IMR-90 (cell line): Measurements from ENCODE around the gene NPHP4.

ENCODE experiments used
- BHLHE40 ChIP-seq: fragments of 150-350 bp; IDR thresholded peaks from 2 replicates; pipeline ENCODE4 v1.6.1; 2016; ENCODE audit warnings: mild to moderate bottlenecking, low read depth, low read length
- CEBPB ChIP-seq: IDR thresholded peaks from 2 replicates; pipeline ENCODE4 v1.6.1; 2012; ENCODE audit warnings: low read depth, low read length, improper control_type of control experiment
- CHD1 ChIP-seq: IDR thresholded peaks from 2 replicates; pipeline ENCODE4 v1.6.1; 2012; ENCODE audit warnings: low read depth, low read length, improper control_type of control experiment
- CTCF ChIP-seq: conservative IDR thresholded peaks from 2 replicates; pipeline ENCODE4 v1.5.1; 2012; ENCODE audit warnings: mild to moderate bottlenecking, low read depth, low read length, improper control_type of control experiment
- ELK1 ChIP-seq: fragments of 150-350 bp; IDR thresholded peaks from 2 replicates; pipeline ENCODE4 v1.6.1; 2016; ENCODE audit warnings: low read depth, mild to moderate bottlenecking, low read length, moderate library complexity, borderline replicate concordance
- FOS ChIP-seq: fragments of 150-350 bp; IDR thresholded peaks from 2 replicates; pipeline ENCODE4 v1.6.1; 2016; ENCODE audit warnings: low read depth, low read length
- MAFK ChIP-seq: IDR thresholded peaks from 2 replicates; pipeline ENCODE4 v1.6.1; 2012; ENCODE audit warnings: low read depth, low read length, improper control_type of control experiment
- NFE2L2 ChIP-seq: fragments of 150-350 bp; IDR thresholded peaks from 2 replicates; pipeline ENCODE4 v1.6.1; 2016; ENCODE audit warnings: low read depth, mild to moderate bottlenecking, low read length
- POLR2A ChIP-seq: IDR thresholded peaks from 2 replicates; pipeline ENCODE4 v1.6.1; 2012; ENCODE audit warnings: mild to moderate bottlenecking, low read depth, low read length
- RAD21 ChIP-seq: IDR thresholded peaks from 2 replicates; pipeline ENCODE4 v1.6.1; 2012; ENCODE audit warnings: low read length, improper control_type of control experiment
- RCOR1 ChIP-seq: IDR thresholded peaks from 2 replicates; pipeline ENCODE4 v1.6.1; 2012; ENCODE audit warnings: mild to moderate bottlenecking, low read length, improper control_type of control experiment; ENCODE audit not compliant: insufficient replicate concordance
- RFX5 ChIP-seq: IDR thresholded peaks from 2 replicates; pipeline ENCODE4 v1.8.0; 2012; ENCODE audit warnings: low read depth, mild to moderate bottlenecking, low read length, moderate library complexity
- USF2 ChIP-seq: fragments of 150-350 bp; IDR thresholded peaks from 2 replicates; pipeline ENCODE4 v1.6.1; 2017; ENCODE audit warnings: mild to moderate bottlenecking, antibody characterized with exemption, low read length, low read depth

GRCh38 chr1:6019166-6019845, 27.1 kb upstream of the NPHP4 start:
- TF ChIP-seq RAD21 (no peak), CTCF (no peak), POLR2A (no peak), CEBPB (no peak), FOS (no peak), BHLHE40 (no peak), NFE2L2 (no peak), RFX5 (no peak), USF2 (no peak), ELK1 (no peak), CHD1 (no peak), RCOR1 (no peak), MAFK (no peak)
